Activated B cell treated with CpG ODN at 0.5 μM for 24 hours (primary cell): ENCODE data around the gene CDK6. TPM values are rescaled to one million over a fixed set of nuclear protein-coding genes. Genes with fewer than 3 reads are reported as not detected.
"Not testable (repeated sequence)": the region's sequence is repeated elsewhere in the genome, so short reads cannot be mapped to it uniquely, and the experiment has no call there.

Source experiments
- ATAC-seq: fragments of 200-7000 bp; cut with Tn5 transposase; one replicate; pipeline ENCODE4 v1.10.0; 2021; ENCODE audit warnings: low read depth, mild to moderate bottlenecking, moderate library complexity
- CTCF ChIA-PET: fragments of 350-600 bp; sonication (Branson Sonifier 250); formaldehyde crosslinking; loops from one replicate; lab custom pipeline; 2021; ENCODE audit warnings: antibody characterized with exemption; lab: Charles Lee
- POLR2A ChIA-PET: fragments of 350-600 bp; sonication (Branson Sonifier 250); formaldehyde crosslinking; loops from one replicate; lab custom pipeline; 2021; ENCODE audit warnings: antibody characterized with exemption; lab: Charles Lee
- DNase-seq: peaks from one replicate; pipeline ENCODE4 v3.0.0; 2022
- H3K27ac Mint-ChIP-seq: one replicate; pipeline ENCODE4 v1.8.0; 2020; ENCODE audit warnings: mixed read lengths
- H3K27me3 Mint-ChIP-seq: one replicate; pipeline ENCODE4 v1.8.0; 2021; ENCODE audit warnings: mixed read lengths
- H3K36me3 Mint-ChIP-seq: one replicate; pipeline ENCODE4 v1.8.0; 2021; ENCODE audit warnings: low read depth, mixed read lengths
- H3K4me1 Mint-ChIP-seq: one replicate; pipeline ENCODE4 v1.8.0; 2021; ENCODE audit warnings: mixed read lengths
- H3K4me3 Mint-ChIP-seq: one replicate; pipeline ENCODE4 v1.8.0; 2020; ENCODE audit warnings: mild to moderate bottlenecking, mixed read lengths
- H3K9me3 Mint-ChIP-seq: one replicate; pipeline ENCODE4 v1.8.0; 2020; ENCODE audit warnings: mixed read lengths
- CTCF ChIP-seq: fragments of 200-600 bp; IDR thresholded peaks from one replicate; pipeline ENCODE4 v1.8.0; 2022; ENCODE audit warnings: antibody characterized with exemption, mild to moderate bottlenecking
- intact Hi-C: fragments of 100-400 bp; cut with micrococcal nuclease; formaldehyde crosslinking; loops from one replicate; pipeline ENCODE4 v1.15.1; 2024
- total RNA-seq: library from RNA; stranded (reverse); gene quantifications from 2 replicates; pipeline ENCODE4 v1.2.3, GENCODE V29; 2022

The CDK6 gene
- total RNA-seq, 1 donor from 2014 or later, result 30.5 TPM

GRCh38 chr7:92608380-92609322 is 227.7 kb downstream of the CDK6 start:
- Mint-ChIP-seq H3K27me3 (no peaks in the 10 kb centered on the region), H3K4me3 (no peak overlapping the region), H3K9me3 (no peaks in the 10 kb centered on the region), H3K36me3 (peaks cover under 1% of the 10 kb centered on the region), H3K27ac (no peak overlapping the region), H3K4me1 (no peaks in the 10 kb centered on the region)
- no peak for TF ChIP-seq CTCF
- CTCF ChIA-PET, result interaction anchor here (2.7 kb wide), 1 partner anchor 13 kb away, joined by 8 read pairs; no protein-coding TSS in a partner anchor
- POLR2A ChIA-PET, result no interaction called here
- ATAC-seq, result no peak
- intact Hi-C loops, result no loop called here
- no peak for DNase-seq

GRCh38 chr7:92606985-92607384 is 229.4 kb downstream of the CDK6 start:
- ChIA-PET POLR2A (no interaction called here), CTCF (interaction anchor here (1.2 kb wide), 1 partner anchor 8 kb away, joined by 3 read pairs; no protein-coding TSS in a partner anchor)
- Mint-ChIP-seq H3K27me3 (no peaks in the 10 kb centered on the region), H3K27ac (no peak overlapping the region), H3K4me1 (no peaks in the 10 kb centered on the region), H3K36me3 (no peaks in the 10 kb centered on the region), H3K4me3 (no peak overlapping the region), H3K9me3 (no peaks in the 10 kb centered on the region)
- TF ChIP-seq CTCF, result no peak
- ATAC-seq (no peak), DNase-seq (no peak)
- intact Hi-C loops, result no loop called here

- CTCF ChIA-PET, H3K9me3 Mint-ChIP-seq, H3K4me1 Mint-ChIP-seq, ATAC-seq, H3K27me3 Mint-ChIP-seq, H3K27ac Mint-ChIP-seq, DNase-seq, POLR2A ChIA-PET, H3K4me3 Mint-ChIP-seq, H3K36me3 Mint-ChIP-seq, intact Hi-C loops: not testable (repeated sequence)
Observed at GRCh38 chr7:92604517-92604916, 231.9 kb downstream of the CDK6 start.

- ATAC-seq, result no peak
- DNase-seq, result no peak
- H3K27me3 Mint-ChIP-seq, result no peaks in the 10 kb centered on the region
- TF ChIP-seq CTCF, result no peak
- intact Hi-C loops, result no loop called here
- H3K36me3 Mint-ChIP-seq, result no peaks in the 10 kb centered on the region
- POLR2A ChIA-PET, result no interaction called here
- no peaks in the 10 kb centered on the region for H3K4me1 Mint-ChIP-seq
- H3K9me3 Mint-ChIP-seq, result no peaks in the 10 kb centered on the region
- no peak overlapping the region for H3K27ac Mint-ChIP-seq
- CTCF ChIA-PET, result interaction anchor here (0.9 to 1.2 kb wide), 2 partner anchors 10 to 230 kb away, joined by 3 read pairs; no protein-coding TSS in a partner anchor
- no peak overlapping the region for H3K4me3 Mint-ChIP-seq
Observed at GRCh38 chr7:92603089-92603445, 233.3 kb downstream of the CDK6 start.

- Mint-ChIP-seq H3K27ac (no peak overlapping the region), H3K4me3 (no peak overlapping the region), H3K9me3 (no peaks in the 10 kb centered on the region), H3K36me3 (no peaks in the 10 kb centered on the region), H3K4me1 (no peaks in the 10 kb centered on the region), H3K27me3 (no peaks in the 10 kb centered on the region)
- DNase-seq (no peak), ATAC-seq (no peak)
- ChIA-PET CTCF (interaction anchor here (0.7 to 1.2 kb wide), 3 partner anchors 10 to 230 kb away, joined by 3 read pairs; no protein-coding TSS in a partner anchor), POLR2A (interaction anchor here (0.5 kb wide), 1 partner anchor 470 kb away, joined by 3 read pairs; no protein-coding TSS in a partner anchor)
- TF ChIP-seq CTCF, result no peak
- intact Hi-C loops, result no loop called here
Observed at GRCh38 chr7:92602352-92603088, 233.9 kb downstream of the CDK6 start.
